SK-N-SH (cell line): ENCODE results near the gene PARP14. TPM values are rescaled to one million over a fixed set of nuclear protein-coding genes. Genes with fewer than 3 reads are reported as not detected.
"Not testable (repeated sequence)": the region's sequence is repeated elsewhere in the genome, so short reads cannot be mapped to it uniquely, and the experiment has no call there.

Experiments
- CTCF ChIA-PET: fragments of 300-600, 350-600 bp; formaldehyde crosslinking; extraction: SDS; loops from one replicate; lab custom pipeline; 2021; lab: Yijun Ruan, JAX
- POLR2A ChIA-PET: fragments of 350-600 bp; sonication (Branson Sonifier 250); formaldehyde crosslinking; extraction: SDS; loops from one replicate; lab custom pipeline; 2020; ENCODE audit warnings: antibody characterized with exemption, inconsistent platforms; lab: Yijun Ruan, JAX
- DNase-seq: peaks from one replicate; pipeline ENCODE4 v3.0.0; 2012
- H2AFZ ChIP-seq: fragments of 200-600 bp; sonication (generic); 2 replicates; pipeline ENCODE4 v1.8.1; 2016; ENCODE audit warnings: antibody characterized with exemption, mild to moderate bottlenecking, low read depth
- H3F3A ChIP-seq: fragments of 200-600 bp; sonication (generic); replicated peaks from 2 replicates; pipeline ENCODE3; 2016; ENCODE audit warnings: antibody characterized with exemption, mild to moderate bottlenecking; ENCODE audit not compliant: insufficient read depth
- H3K27ac ChIP-seq, 2 experiments: fragments of 200-500 bp in 1 of 2; fragments of 200-600 bp in 1 of 2; sonication (Bioruptor generic) in 1 of 2; sonication (generic), shearing (Covaris generic) in 1 of 2; 2 replicates each; pipeline versions ENCODE4 v1.5.1 to v1.6.1; 2014 to 2016; ENCODE audit warnings: low read depth in 2 of 2, inconsistent platforms in 1 of 2, low read length in 1 of 2, mild to moderate bottlenecking in 1 of 2, mixed read lengths in 1 of 2
- H3K27me3 ChIP-seq: fragments of 200-600 bp; sonication (generic), shearing (Covaris generic); 2 replicates; pipeline ENCODE4 v1.6.1; 2016; ENCODE audit warnings: mixed run types; ENCODE audit not compliant: insufficient read depth
- H3K36me3 ChIP-seq, 2 experiments: fragments of 200-500 bp in 1 of 2; fragments of 200-600 bp in 1 of 2; sonication (Bioruptor generic) in 1 of 2; sonication (generic) in 1 of 2; replicated peaks in 1 of 2; 2 replicates each; pipeline versions ENCODE3 to v1.5.1; 2014 to 2016; ENCODE audit warnings: low read length in 1 of 2, mild to moderate bottlenecking in 1 of 2; ENCODE audit not compliant: insufficient read depth in 2 of 2, control insufficient read depth in 1 of 2
- H3K4me1 ChIP-seq, 2 experiments: fragments of 200-500 bp in 1 of 2; fragments of 200-600 bp in 1 of 2; sonication (Bioruptor generic) in 1 of 2; sonication (generic), shearing (Covaris generic) in 1 of 2; 2 replicates each; pipeline versions ENCODE4 v1.5.1 to v1.6.1; 2014 to 2016; ENCODE audit warnings: low read depth in 1 of 2, low read length in 1 of 2, mixed run types in 1 of 2; ENCODE audit not compliant: insufficient read depth in 2 of 2, control insufficient read depth in 1 of 2
- H3K4me2 ChIP-seq: fragments of 200-600 bp; sonication (generic), shearing (Covaris generic); 2 replicates; pipeline ENCODE4 v1.6.1; 2017; ENCODE audit warnings: mixed run types
- H3K4me3 ChIP-seq, 2 experiments: fragments of 200-500 bp in 1 of 2; fragments of 200-600 bp in 1 of 2; sonication (Bioruptor generic) in 1 of 2; sonication (generic), shearing (Covaris generic) in 1 of 2; 2 replicates each; pipeline versions ENCODE4 v1.5.1 to v1.8.1; 2014 to 2016; ENCODE audit warnings: low read depth in 2 of 2, inconsistent platforms in 1 of 2, low read length in 1 of 2, mild to moderate bottlenecking in 1 of 2, mixed read lengths in 1 of 2, moderate library complexity in 1 of 2
- H3K79me2 ChIP-seq: fragments of 200-600 bp; sonication (generic); 2 replicates; pipeline ENCODE4 v1.8.1; 2017; ENCODE audit warnings: mild to moderate bottlenecking; ENCODE audit not compliant: insufficient read depth
- H3K9ac ChIP-seq: fragments of 200-600 bp; sonication (generic); 2 replicates; pipeline ENCODE4 v1.6.1; 2017; ENCODE audit warnings: mixed run types
- H3K9me2 ChIP-seq: fragments of 200-600 bp; sonication (generic); 2 replicates; pipeline ENCODE4 v1.6.1; 2017; ENCODE audit warnings: mixed run types
- H3K9me3 ChIP-seq: fragments of 200-600 bp; sonication (generic); 2 replicates; pipeline ENCODE4 v1.6.1; 2017; ENCODE audit warnings: mixed run types, mild to moderate bottlenecking, moderate library complexity
- H4K20me1 ChIP-seq: fragments of 200-600 bp; sonication (generic); 2 replicates; pipeline ENCODE4 v1.6.1; 2017; ENCODE audit warnings: mild to moderate bottlenecking, mixed run types; ENCODE audit not compliant: insufficient read depth
- CHD2 ChIP-seq: fragments of 150-350 bp; IDR thresholded peaks from 2 replicates; pipeline ENCODE4 v1.6.1; 2018; ENCODE audit warnings: low read length; ENCODE audit not compliant: partially characterized antibody
- EP300 ChIP-seq, 2 experiments: IDR thresholded peaks; 2 replicates each; pipeline versions ENCODE4 v1.4.0 to v1.6.1; 2012; ENCODE audit warnings: borderline replicate concordance in 1 of 2, low read depth in 1 of 2, low read length in 1 of 2
- EZH2phosphoT487 ChIP-seq: fragments of 200-600 bp; sonication (generic); IDR thresholded peaks from 2 replicates; pipeline ENCODE4 v1.6.1; 2017; ENCODE audit warnings: low read depth, mixed run types, mild to moderate bottlenecking, antibody characterized with exemption, moderate library complexity, borderline replicate concordance
- FOSL2 ChIP-seq: IDR thresholded peaks from 2 replicates; pipeline ENCODE4 v1.4.0; 2012; ENCODE audit warnings: low read depth, mild to moderate bottlenecking, moderate library complexity, borderline replicate concordance
- FOXM1 ChIP-seq: IDR thresholded peaks from 2 replicates; pipeline ENCODE4 v1.4.0; 2012; ENCODE audit warnings: low read depth, mild to moderate bottlenecking
- GABPA ChIP-seq: IDR thresholded peaks from 2 replicates; pipeline ENCODE4 v1.4.0; 2012; ENCODE audit warnings: low read depth, mild to moderate bottlenecking
- IRF3 ChIP-seq: fragments of 150-350 bp; IDR thresholded peaks from 2 replicates; pipeline ENCODE4 v1.6.1; 2016; ENCODE audit warnings: mild to moderate bottlenecking, low read depth, low read length
- JUND ChIP-seq: IDR thresholded peaks from 2 replicates; pipeline ENCODE4 v1.4.0; 2012
- MXI1 ChIP-seq: IDR thresholded peaks from 2 replicates; pipeline ENCODE4 v1.6.1; 2012; ENCODE audit warnings: mild to moderate bottlenecking, low read depth, low read length, improper control_type of control experiment
- NRF1 ChIP-seq: IDR thresholded peaks from 2 replicates; pipeline ENCODE4 v1.6.1; 2012; ENCODE audit warnings: low read depth, mild to moderate bottlenecking, low read length
- PBX3 ChIP-seq: IDR thresholded peaks from 2 replicates; pipeline ENCODE4; 2012
- POLR2AphosphoS5 ChIP-seq: IDR thresholded peaks from 2 replicates; pipeline ENCODE4 v1.6.1; 2012; ENCODE audit warnings: low read depth, low read length
- RAD21 ChIP-seq: IDR thresholded peaks from 2 replicates; pipeline ENCODE4 v1.6.1; 2012; ENCODE audit warnings: mild to moderate bottlenecking, low read length
- YY1 ChIP-seq: IDR thresholded peaks from 2 replicates; pipeline ENCODE4 v1.4.0; 2012; ENCODE audit warnings: low read depth, mild to moderate bottlenecking
- WGBS: methylation state at CpG from one replicate; pipeline ENCODE4 v1.1.6; 2017; ENCODE audit warnings: low lambda C conversion rate; 5-methylcytosine and 5-hydroxymethylcytosine counted together
- polyA plus RNA-seq, 3 experiments: library from polyadenylated mRNA; depleted of rRNA; stranded (reverse); fragments of >200 nt; gene quantifications; 2 replicates each; pipeline ENCODE4 v1.2.3, GENCODE V29; 2012

Gene PARP14
- polyA plus RNA-seq, 1 of the 3 experiments (the other 2 are of a cell fraction) = 9.2 TPM

GRCh38 chr3:122743581-122744120, 63.0 kb downstream of the PARP14 start:
- POLR2A ChIA-PET = no interaction called here
- no peak overlapping the region for H3K4me2 ChIP-seq

GRCh38 chr3:122745369-122746021, 64.9 kb downstream of the PARP14 start:
- no peaks in the 10 kb centered on the region for H3K9me3 ChIP-seq
- no peak for DNase-seq
- H3F3A ChIP-seq = peaks cover 3% of the 10 kb centered on the region
- POLR2A ChIA-PET = no interaction called here
- H3K79me2 ChIP-seq = no peaks in the 10 kb centered on the region
- H3K4me3 ChIP-seq = no peak overlapping the region
- H3K4me2 ChIP-seq = no peak overlapping the region
- 90% methylated on average over 4 of the region's 4 CpGs for WGBS
- H3K36me3 ChIP-seq = peaks cover 18 to 19% of the 10 kb centered on the region in 2 experiments
- H3K9me2 ChIP-seq = no peaks in the 10 kb centered on the region
- no peaks in the 10 kb centered on the region for H3K4me1 ChIP-seq
- no peak for TF ChIP-seq YY1
- TF ChIP-seq FOSL2 = peak; percentile 19; the same call in 1 of the 2 replicates
- TF ChIP-seq, all 33 proteins: peak for 1
- Histone ChIP-seq H3K27ac (no peak overlapping the region), H2AFZ (no peak overlapping the region), H3K27me3 (no peaks in the 10 kb centered on the region), H4K20me1 (no peaks in the 10 kb centered on the region), H3K9ac (no peak overlapping the region)
- CTCF ChIA-PET = interaction anchor here (1.3 kb wide), 1 partner anchor 8 kb away, joined by 3 read pairs; no protein-coding TSS in a partner anchor

More at GRCh38 chr3:122743581-122744120, 63.0 kb downstream of the PARP14 start:
- Histone ChIP-seq H3K27ac (no peak overlapping the region), H3K36me3 (peaks cover 22 to 27% of the 10 kb centered on the region in 2 experiments), H3K9me3 (no peaks in the 10 kb centered on the region), H3K9me2 (no peaks in the 10 kb centered on the region), H3K27me3 (no peaks in the 10 kb centered on the region), H3K79me2 (no peaks in the 10 kb centered on the region), H3F3A (no peaks in the 10 kb centered on the region), H3K4me1 (no peaks in the 10 kb centered on the region), H3K4me3 (no peak overlapping the region), H4K20me1 (no peaks in the 10 kb centered on the region), H3K9ac (no peak overlapping the region), H2AFZ (no peak overlapping the region)
- DNase-seq = no peak
- CTCF ChIA-PET = interaction anchor here (0.7 to 1.1 kb wide), 2 partner anchors 11 to 680 kb away, joined by 3 to 5 read pairs; no protein-coding TSS in a partner anchor
- WGBS = 89% methylated on average over 4 of the region's 4 CpGs
- no peak for TF ChIP-seq GABPA
- no peak for TF ChIP-seq POLR2AphosphoS5
- TF ChIP-seq CHD2 = no peak
- no peak for TF ChIP-seq FOXM1
- no peak for TF ChIP-seq EP300 (IDR thresholded peaks at IDR 0.05; ENCODE audit: borderline replicate concordance in 1 of 2, low read depth in 1 of 2, low read length in 1 of 2)
- TF ChIP-seq JUND = no peak
- no peak for TF ChIP-seq NRF1
- no peak for TF ChIP-seq IRF3
- TF ChIP-seq EZH2phosphoT487 = no peak
- TF ChIP-seq PBX3 = no peak
- TF ChIP-seq MXI1 = no peak
- TF ChIP-seq RAD21 = no peak

GRCh38 chr3:122747295-122747694, 66.7 kb downstream of the PARP14 start:
- H3K9me3 ChIP-seq, CTCF ChIA-PET, H3F3A ChIP-seq, H3K4me3 ChIP-seq, POLR2A ChIA-PET, DNase-seq, H2AFZ ChIP-seq, H3K79me2 ChIP-seq, H3K9me2 ChIP-seq, H3K27me3 ChIP-seq, H4K20me1 ChIP-seq, H3K9ac ChIP-seq, H3K4me2 ChIP-seq, H3K27ac ChIP-seq, H3K4me1 ChIP-seq: not testable (repeated sequence)
- peaks cover 16 to 18% of the 10 kb centered on the region in 2 experiments for H3K36me3 ChIP-seq
- no CpG with 5 or more reads among the region's 35 CpGs for WGBS
